Smooth muscle cell (in vitro differentiated cells): Measurements from ENCODE around the gene ZBTB17. TPM values are rescaled to one million over a fixed set of nuclear protein-coding genes. Genes with fewer than 3 reads are reported as not detected.

Experiments used
- polyA plus RNA-seq: library from polyadenylated mRNA; unstranded; fragments of >200 nt; fragmentation: Nextera tagmentation; extraction: Ambion mirVana; gene quantifications from 2 replicates; pipeline ENCODE4 v1.2.1, GENCODE V29; 2016
- small RNA-seq: library from RNA; depleted of rRNA; stranded (forward); fragments of <200 nt; gene quantifications from one replicate; pipeline ENCODE3, GENCODE V24; 2014
- total RNA-seq: library from RNA; depleted of rRNA; stranded (reverse); fragments of >200 nt; gene quantifications from 2 replicates; pipeline ENCODE4 v1.2.3, GENCODE V29; 2014

Gene ZBTB17
- total and polyA plus RNA-seq, 2 experiments from 2014 or later: 29.4 to 42.5 TPM

Small RNA genes lying within 50 kb of the gene (small RNA-seq; reads per million reads assigned to genes)
- gene AL034555.1: not detected
- not detected for gene AL355994.1
- not detected for gene AL355994.5

Other genes with a start within 250 kb of the ZBTB17 start
- 0.22 and 0.76 TPM in 2 replicates for gene SLC25A34, start 239.8 kb downstream of the ZBTB17 start, total RNA-seq
- gene SLC25A34, start 239.8 kb downstream of the ZBTB17 start, polyA plus RNA-seq: 1.6 and 2.1 TPM in 2 replicates
- gene TMEM82, start 233.6 kb downstream of the ZBTB17 start, total RNA-seq: not detected in 2 replicates
- not detected in 2 replicates for gene TMEM82, start 233.6 kb downstream of the ZBTB17 start, polyA plus RNA-seq
- 31.1 and 36.7 TPM in 2 replicates for gene FBLIM1, start 217.3 kb downstream of the ZBTB17 start, total RNA-seq
- gene FBLIM1, start 217.3 kb downstream of the ZBTB17 start, polyA plus RNA-seq: 50.8 and 72.9 TPM in 2 replicates
- 3.9 and 4.4 TPM in 2 replicates for gene UQCRHL, start 168.5 kb downstream of the ZBTB17 start, total RNA-seq
- gene UQCRHL, start 168.5 kb downstream of the ZBTB17 start, polyA plus RNA-seq: 1.1 and 1.6 TPM in 2 replicates
- 24.9 and 28.7 TPM in 2 replicates for gene SPEN, start 128.4 kb downstream of the ZBTB17 start, total RNA-seq
- gene SPEN, start 128.4 kb downstream of the ZBTB17 start, polyA plus RNA-seq: 10.6 and 20.0 TPM in 2 replicates
- gene SRARP, start 28.1 kb upstream of the ZBTB17 start, total RNA-seq: not detected in 2 replicates
- not detected in 2 replicates for gene SRARP, start 28.1 kb upstream of the ZBTB17 start, polyA plus RNA-seq
- 18.1 and 23.0 TPM in 2 replicates for gene HSPB7, start 41.9 kb upstream of the ZBTB17 start, total RNA-seq
- gene HSPB7, start 41.9 kb upstream of the ZBTB17 start, polyA plus RNA-seq: 80.5 and 82.8 TPM in 2 replicates
- gene CLCNKA, start 45.9 kb upstream of the ZBTB17 start, total RNA-seq: not detected in 2 replicates
- 0.46 TPM in 1 of 2 replicates, not detected in the other for gene CLCNKA, start 45.9 kb upstream of the ZBTB17 start, polyA plus RNA-seq
- 0.13 and 0.76 TPM in 2 replicates for gene CLCNKB, start 67.7 kb upstream of the ZBTB17 start, total RNA-seq
- gene CLCNKB, start 67.7 kb upstream of the ZBTB17 start, polyA plus RNA-seq: 0.30 and 0.86 TPM in 2 replicates
- 0.76 and 1.5 TPM in 2 replicates for gene FAM131C, start 97.5 kb upstream of the ZBTB17 start, total RNA-seq
- gene FAM131C, start 97.5 kb upstream of the ZBTB17 start, polyA plus RNA-seq: 1.4 and 2.4 TPM in 2 replicates
- gene EPHA2, start 180.0 kb upstream of the ZBTB17 start, total RNA-seq: 34.8 and 41.1 TPM in 2 replicates
- 27.3 and 48.4 TPM in 2 replicates for gene EPHA2, start 180.0 kb upstream of the ZBTB17 start, polyA plus RNA-seq
- gene ARHGEF19, start 236.6 kb upstream of the ZBTB17 start, total RNA-seq: 24.9 and 32.1 TPM in 2 replicates
- gene ARHGEF19, start 236.6 kb upstream of the ZBTB17 start, polyA plus RNA-seq: 45.9 and 52.1 TPM in 2 replicates